ENCODE measurements around the gene POLR2M.

DNA sequence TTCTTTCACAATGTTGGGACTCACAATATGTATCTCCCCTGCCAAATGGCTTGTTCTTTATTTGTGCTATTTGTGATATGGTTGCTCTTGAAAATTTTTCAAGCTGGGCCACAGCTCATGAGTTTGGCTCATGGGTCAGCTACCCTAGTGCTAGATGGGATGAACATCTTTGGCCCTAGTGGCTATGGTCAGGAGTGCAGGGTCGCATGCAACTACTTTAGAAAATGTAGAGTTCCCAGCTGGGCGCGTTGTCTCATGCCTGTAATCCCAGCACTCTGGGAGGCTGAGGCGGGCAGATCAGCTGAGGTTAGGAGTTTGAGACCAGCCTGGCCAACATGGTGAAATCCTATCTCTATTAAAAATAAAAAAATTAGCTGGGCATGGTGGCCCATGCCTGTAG, 55.8 kb downstream of the POLR2M start:
- TF ChIP-seq TAF1 (IDR thresholded peaks at IDR 0.05; ENCODE audit: low read depth, low read length) (no peak), POLR2AphosphoS5 (IDR thresholded peaks at IDR 0.05; ENCODE audit: low read depth, low read length) (no peak)

Measured in GM12891 (cell line).